A673 (cell line): ENCODE measurements around the gene PCDH18.

Source experiments
- CTCF ChIP-seq: fragments of 300-800, 200-600 bp; sonication (generic); conservative IDR thresholded peaks from 2 replicates; pipeline ENCODE4 v1.5.1; 2017; ENCODE audit warnings: low read depth, mild to moderate bottlenecking, antibody characterized with exemption, low read length, moderate library complexity, mixed read lengths
- EZH2 ChIP-seq: fragments of 200-600 bp; sonication (generic); IDR thresholded peaks from 2 replicates; pipeline ENCODE4 v1.6.1; 2017; ENCODE audit warnings: borderline replicate concordance, low read depth, mild to moderate bottlenecking, mixed read lengths, antibody characterized with exemption, low read length; ENCODE audit not compliant: poor library complexity, severe bottlenecking

- no peak for TF ChIP-seq CTCF
- no peak for TF ChIP-seq EZH2
These were observed 8.1 kb upstream of the PCDH18 start for GRCh38 chr4:137540356-137540755.
